ENCODE measurements around the gene ASPRV1. TPM values are rescaled to one million over a fixed set of nuclear protein-coding genes. Genes with fewer than 3 reads are reported as not detected.

Gene ASPRV1
- total and polyA plus RNA-seq, 8 donors = 0.73 to 4.2 (median 3.0) TPM

DNA sequence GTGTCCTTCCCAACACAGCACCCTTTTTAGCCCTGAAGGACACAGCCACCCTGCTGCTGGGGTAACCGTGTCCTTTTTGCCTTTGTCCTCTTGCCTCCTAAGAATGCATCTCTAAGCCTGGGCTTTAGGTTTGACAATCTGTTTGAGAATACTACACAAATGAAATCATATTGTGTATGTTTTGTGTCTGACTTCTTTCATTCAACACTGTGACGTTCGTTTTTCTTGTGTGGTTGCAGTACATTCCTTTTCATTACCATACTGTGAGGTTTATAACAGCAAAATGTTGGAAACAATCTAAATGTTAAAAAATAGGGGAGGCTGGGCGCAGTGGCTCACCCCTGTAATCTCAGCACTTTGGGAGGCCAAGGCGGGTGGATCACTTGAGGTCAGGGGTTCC is 11.2 kb downstream of the ASPRV1 start:
- TF ChIP-seq, protein P1, sequence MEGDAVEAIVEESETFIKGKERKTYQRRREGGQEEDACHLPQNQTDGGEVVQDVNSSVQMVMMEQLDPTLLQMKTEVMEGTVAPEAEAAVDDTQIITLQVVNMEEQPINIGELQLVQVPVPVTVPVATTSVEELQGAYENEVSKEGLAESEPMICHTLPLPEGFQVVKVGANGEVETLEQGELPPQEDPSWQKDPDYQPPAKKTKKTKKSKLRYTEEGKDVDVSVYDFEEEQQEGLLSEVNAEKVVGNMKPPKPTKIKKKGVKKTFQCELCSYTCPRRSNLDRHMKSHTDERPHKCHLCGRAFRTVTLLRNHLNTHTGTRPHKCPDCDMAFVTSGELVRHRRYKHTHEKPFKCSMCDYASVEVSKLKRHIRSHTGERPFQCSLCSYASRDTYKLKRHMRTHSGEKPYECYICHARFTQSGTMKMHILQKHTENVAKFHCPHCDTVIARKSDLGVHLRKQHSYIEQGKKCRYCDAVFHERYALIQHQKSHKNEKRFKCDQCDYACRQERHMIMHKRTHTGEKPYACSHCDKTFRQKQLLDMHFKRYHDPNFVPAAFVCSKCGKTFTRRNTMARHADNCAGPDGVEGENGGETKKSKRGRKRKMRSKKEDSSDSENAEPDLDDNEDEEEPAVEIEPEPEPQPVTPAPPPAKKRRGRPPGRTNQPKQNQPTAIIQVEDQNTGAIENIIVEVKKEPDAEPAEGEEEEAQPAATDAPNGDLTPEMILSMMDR (IDR thresholded peaks at IDR 0.05) = no peak
- Histone ChIP-seq H3K36me3 (no peaks in the 10 kb centered on the region), H3K4me1 (peaks cover 4 to 60% of the 10 kb centered on the region in 2 donors), H3K9me3 (no peaks in the 10 kb centered on the region), H3K4me3 (no peak overlapping the region), H3K27me3 (peaks cover 0 to 11% of the 10 kb centered on the region in 2 donors), H3K27ac (no peak overlapping the region)
- intact Hi-C loops (cut with DNase I) = no loop called here
- no peak for ATAC-seq
- DNase-seq = no peak

DNA sequence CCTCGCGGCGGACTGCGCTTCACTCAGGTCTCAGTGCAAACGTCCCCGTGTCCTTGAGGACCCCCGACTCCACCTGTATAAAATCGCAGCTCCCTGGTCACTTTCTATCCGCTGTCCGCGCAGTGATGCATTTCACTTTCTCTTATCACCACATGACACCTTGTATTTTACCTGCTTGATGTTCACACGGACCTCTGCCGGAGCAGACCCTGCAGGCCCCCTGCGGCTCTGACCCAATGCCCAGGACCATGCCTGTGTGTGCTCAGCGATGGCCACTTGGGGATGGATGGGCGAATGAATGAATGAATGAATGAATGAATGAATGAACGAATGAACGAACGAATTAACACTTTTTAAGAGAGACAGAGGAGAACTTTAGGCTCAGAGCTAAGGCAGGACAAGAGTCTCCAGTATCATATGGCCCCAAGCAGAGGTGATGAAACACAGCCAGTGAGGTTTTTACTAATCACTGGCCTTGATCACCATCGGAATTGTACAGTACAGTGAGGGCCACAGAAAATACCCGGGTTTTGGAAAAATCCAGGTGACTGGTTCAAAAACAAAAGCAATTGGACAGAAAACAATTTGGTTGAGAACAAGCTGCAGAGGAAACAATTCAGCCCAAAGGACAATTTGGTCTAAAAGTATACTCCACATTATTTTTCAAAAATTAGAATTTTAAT is 12.3 kb downstream of the ASPRV1 start:
- Histone ChIP-seq H3K27ac (peak overlapping the region in 1 of 2 donors; percentile 94), H3K27me3 (peaks cover 0 to 11% of the 10 kb centered on the region in 2 donors), H3K36me3 (peaks cover 0 to 2% of the 10 kb centered on the region in 2 donors), H3K4me3 (no peak overlapping the region), H3K4me1 (peaks cover 4 to 67% of the 10 kb centered on the region in 2 donors), H3K9me3 (no peaks in the 10 kb centered on the region)
- intact Hi-C loops (cut with DNase I) = no loop called here
- DNase-seq (no peak), ATAC-seq (no peak)
- TF ChIP-seq, protein P1 (IDR thresholded peaks at IDR 0.05) = no peak

DNA sequence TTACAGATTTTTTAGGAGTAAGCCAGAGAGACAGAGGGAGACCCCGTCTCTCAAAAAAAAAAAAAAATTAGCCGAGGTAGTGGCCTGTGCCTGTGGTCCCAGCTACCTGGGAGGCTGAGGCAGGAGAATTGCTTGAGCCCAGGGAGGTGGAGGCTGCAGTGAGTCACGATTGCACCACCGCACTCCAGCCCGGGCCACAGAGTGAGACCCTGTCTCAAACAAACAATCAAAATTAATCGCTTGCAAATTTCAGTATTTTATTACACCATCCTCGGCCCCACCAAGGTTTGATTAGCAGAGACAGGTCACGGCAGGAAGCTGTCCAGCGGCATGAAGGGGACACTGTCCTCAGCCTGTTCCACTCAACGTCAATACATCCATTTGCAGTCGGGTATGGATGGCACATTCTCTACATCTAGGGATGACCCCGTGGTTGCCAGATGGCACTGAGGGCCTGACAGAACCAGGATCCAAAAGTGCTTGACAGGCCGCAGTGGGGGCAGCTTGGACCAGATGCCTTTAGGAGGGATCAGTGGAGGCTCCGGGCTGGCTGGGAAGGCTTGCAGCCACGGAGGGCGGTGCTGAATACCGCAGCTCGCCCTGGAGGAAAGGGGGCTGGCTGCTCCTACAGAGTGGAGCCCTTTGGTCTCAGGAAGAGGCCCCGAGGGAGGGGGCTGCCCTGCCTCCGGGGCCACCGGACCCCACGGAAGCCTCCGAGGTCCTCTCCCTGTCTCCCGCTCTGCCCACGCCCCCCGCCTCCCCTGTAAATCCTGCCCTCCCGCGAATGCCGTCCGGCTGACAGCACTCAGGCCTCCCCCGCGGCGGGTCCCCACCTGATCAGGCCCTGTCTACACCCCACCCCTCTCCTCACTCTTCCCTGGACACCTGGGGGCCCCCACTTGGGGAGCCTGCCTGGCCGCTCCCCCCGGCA is 13.1 kb downstream of the ASPRV1 start:
- peaks cover 0 to 11% of the 10 kb centered on the region in 2 donors for H3K27me3 ChIP-seq
- H3K4me1 ChIP-seq = peaks cover 4 to 69% of the 10 kb centered on the region in 2 donors
- TF ChIP-seq, protein P1 (IDR thresholded peaks at IDR 0.05) = no peak
- intact Hi-C loops (cut with DNase I) = no loop called here
- peak overlapping the region in 1 of 2 donors; percentile 94 for H3K27ac ChIP-seq
- peaks cover 0 to 10% of the 10 kb centered on the region in 2 donors for H3K36me3 ChIP-seq
- peak; percentile 8 for ATAC-seq
- H3K4me3 ChIP-seq = no peak overlapping the region
- DNase-seq = peak in 1 of 4 donors; percentile 12
- H3K9me3 ChIP-seq = no peaks in the 10 kb centered on the region

DNA sequence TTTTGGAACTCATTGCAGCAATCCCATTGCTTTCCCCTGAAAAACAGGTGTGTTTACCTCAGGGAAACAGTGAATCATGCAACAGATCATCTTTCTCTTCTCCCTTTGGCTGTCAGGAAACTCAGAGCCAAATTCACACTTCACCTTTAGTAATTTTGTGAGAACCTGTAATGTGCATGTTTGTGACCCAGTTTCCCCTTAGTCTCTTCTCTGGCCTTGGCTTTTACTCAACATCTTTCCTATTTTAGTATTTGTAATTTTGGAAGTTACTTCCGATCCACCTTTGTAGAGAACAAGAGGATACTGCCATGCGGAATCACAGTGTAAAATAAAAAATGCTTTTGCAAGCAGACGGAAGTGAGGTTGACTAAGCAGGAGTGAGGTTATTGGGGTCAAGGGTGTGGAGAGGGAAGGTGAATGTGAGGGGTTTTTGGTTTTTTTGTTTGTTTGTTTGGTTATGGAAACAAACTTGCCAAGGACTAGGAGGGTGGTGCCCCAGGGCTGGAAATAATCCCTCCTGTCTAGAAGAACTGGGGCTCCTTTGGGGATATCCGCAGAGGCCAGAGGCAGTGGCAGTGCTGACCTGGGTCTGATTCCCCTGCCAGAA is 14.0 kb downstream of the ASPRV1 start:
- H3K9me3 ChIP-seq = no peaks in the 10 kb centered on the region
- H3K4me3 ChIP-seq = no peak overlapping the region
- DNase-seq = no peak
- no peak for ATAC-seq
- intact Hi-C loops (cut with DNase I) = no loop called here
- H3K27ac ChIP-seq = peak overlapping the region in 1 of 2 donors; percentile 94
- peaks cover 4 to 71% of the 10 kb centered on the region in 2 donors for H3K4me1 ChIP-seq
- peaks cover 0 to 19% of the 10 kb centered on the region in 2 donors for H3K36me3 ChIP-seq
- peaks cover 0 to 11% of the 10 kb centered on the region in 2 donors for H3K27me3 ChIP-seq
- TF ChIP-seq, protein P1 (IDR thresholded peaks at IDR 0.05) = no peak

Data from left lung (tissue), 10 donors.